ENCODE measurements around the gene ZNF664.

DNA sequence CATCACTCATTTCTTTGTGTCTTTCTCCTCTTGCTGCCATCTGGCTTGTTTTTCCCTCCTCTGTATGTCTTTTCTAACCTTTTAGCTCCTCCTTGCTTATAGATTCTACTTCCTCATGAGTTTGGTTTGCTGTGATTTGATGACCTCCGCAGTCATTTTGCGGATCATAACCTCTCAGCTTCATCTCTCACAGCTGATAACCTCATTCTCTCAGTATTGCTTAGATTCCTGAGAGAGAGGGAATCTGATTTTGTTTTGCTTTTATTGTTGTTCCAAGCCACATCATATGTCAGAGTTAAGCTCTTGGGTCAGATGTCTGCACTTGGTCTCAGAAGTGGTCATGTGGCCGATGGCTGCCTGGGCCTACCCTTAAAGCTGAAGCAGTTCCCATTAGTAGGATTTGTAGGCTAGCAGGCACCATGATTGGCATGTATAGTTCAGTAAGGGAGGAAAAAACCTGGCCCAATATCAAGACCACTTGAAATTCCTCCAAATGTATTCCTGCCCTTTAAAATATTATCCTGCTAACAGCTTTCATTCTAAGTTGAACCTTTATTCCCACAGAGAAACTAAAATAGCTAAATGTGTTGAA lies 13.5 kb downstream of the ZNF664 start:
- TF ChIP-seq CTCF (IDR thresholded peaks at IDR 0.05) (no peak), EZH2 (IDR thresholded peaks at IDR 0.05; ENCODE audit: borderline replicate concordance, insufficient read depth, low read depth, low read length, poor library complexity, severe bottlenecking) (no peak)
